Measurements from ENCODE around the gene LOXL3. TPM values are rescaled to one million over a fixed set of nuclear protein-coding genes. Genes with fewer than 3 reads are reported as not detected.

Gene LOXL3
- total RNA-seq, 1 experiment from 2014 or later, result 29.0 TPM

DNA sequence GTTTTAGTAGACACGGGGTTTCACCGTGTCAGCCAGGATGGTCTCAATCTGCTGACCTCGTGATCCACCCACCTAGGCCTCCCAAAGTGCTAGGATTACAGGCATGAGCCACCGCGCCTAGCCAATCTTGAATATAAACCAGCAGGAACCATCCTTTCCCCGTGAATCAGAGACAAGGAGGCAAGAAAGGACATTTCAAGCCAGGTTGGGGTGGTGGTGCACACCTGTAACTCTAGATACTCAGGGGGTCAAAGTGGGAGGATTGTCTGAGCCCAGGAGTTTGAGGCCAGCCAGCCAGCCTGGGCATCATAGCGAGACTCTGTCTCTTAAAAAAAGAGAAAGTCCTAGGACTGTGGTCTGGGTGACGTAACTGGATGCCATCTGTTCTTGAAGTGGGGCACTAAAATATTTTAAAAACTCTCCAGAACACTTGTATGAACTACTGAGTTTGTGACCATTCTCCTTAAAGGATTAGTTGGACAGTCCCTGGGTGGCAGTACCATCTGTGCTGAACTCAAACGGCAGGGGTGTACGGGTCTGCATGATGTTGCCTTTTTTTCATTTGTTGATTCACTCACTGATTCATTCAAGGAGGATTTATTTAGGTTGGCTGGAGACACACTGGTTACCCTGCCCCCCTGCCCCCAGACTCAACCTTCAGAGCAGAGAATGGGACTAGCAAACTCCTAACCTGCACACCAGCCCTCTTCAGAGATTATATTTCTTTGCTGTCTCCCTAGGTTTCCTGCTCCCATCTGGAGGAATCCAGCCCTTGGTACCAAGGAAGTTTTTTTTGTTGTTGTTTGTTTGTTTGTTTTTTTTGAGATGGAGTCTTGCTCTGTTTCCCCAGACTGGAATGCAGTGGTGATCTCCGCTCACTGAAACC, 42.4 kb downstream of the LOXL3 start:
- Histone ChIP-seq H3K27me3 (ENCODE audit: insufficient read depth, low read length) (peaks cover 61% of the 10 kb centered on the region), H2BK5ac (ENCODE audit: insufficient read length, low read length) (no peak overlapping the region), H3K18ac (ENCODE audit: insufficient read length, low read depth, low read length) (no peak overlapping the region), H2BK12ac (ENCODE audit: insufficient read length, low read depth, low read length) (no peak overlapping the region), H2AK5ac (ENCODE audit: insufficient read length, low read length) (no peak overlapping the region), H4K20me1 (ENCODE audit: control insufficient read depth, insufficient read depth, insufficient read length) (no peaks in the 10 kb centered on the region), H3K23ac (ENCODE audit: insufficient read length, low read depth, low read length) (no peak overlapping the region), H3K9me3 (ENCODE audit: control insufficient read depth, low read depth, low read length) (no peaks in the 10 kb centered on the region), H4K5ac (ENCODE audit: insufficient read length, low read depth, low read length) (no peak overlapping the region), H4K91ac (ENCODE audit: insufficient read length, low read depth, low read length) (no peak overlapping the region), H3K56ac (ENCODE audit: insufficient read length, low read depth, low read length) (no peak overlapping the region), H3T11ph (ENCODE audit: low read length) (no peak overlapping the region), H3K14ac (ENCODE audit: insufficient read depth, low read length) (no peak overlapping the region), H4K8ac (replicated peaks; ENCODE audit: insufficient read length, low read depth, low read length) (no peak overlapping the region), H2BK15ac (ENCODE audit: low read depth, low read length) (no peak overlapping the region), H3K27ac (ENCODE audit: insufficient read length, low read depth, low read length) (no peak overlapping the region), H3K79me1 (ENCODE audit: insufficient read depth, low read depth, low read length, poor library complexity, severe bottlenecking) (no peaks in the 10 kb centered on the region), H3K9ac (ENCODE audit: extremely low read depth, insufficient read length, low read length) (no peak overlapping the region), H3K4ac (ENCODE audit: low read depth, low read length) (no peak overlapping the region), H3K79me2 (ENCODE audit: insufficient read depth, low read length) (no peaks in the 10 kb centered on the region), H3K4me1 (ENCODE audit: insufficient read depth, low read length) (peaks cover 3% of the 10 kb centered on the region; the same call in 1 of the 2 replicates), H2AFZ (ENCODE audit: low read length) (no peak overlapping the region), H2BK20ac (ENCODE audit: low read depth, low read length, poor library complexity, severe bottlenecking) (no peak overlapping the region), H2BK120ac (ENCODE audit: low read depth, low read length, poor library complexity, severe bottlenecking) (no peak overlapping the region), H3K23me2 (ENCODE audit: insufficient read length, low read depth, low read length, poor library complexity, severe bottlenecking) (peaks cover 23% of the 10 kb centered on the region), H3K4me2 (ENCODE audit: insufficient read depth, insufficient read length, low read length) (no peak overlapping the region)
- TF ChIP-seq, protein P1, sequence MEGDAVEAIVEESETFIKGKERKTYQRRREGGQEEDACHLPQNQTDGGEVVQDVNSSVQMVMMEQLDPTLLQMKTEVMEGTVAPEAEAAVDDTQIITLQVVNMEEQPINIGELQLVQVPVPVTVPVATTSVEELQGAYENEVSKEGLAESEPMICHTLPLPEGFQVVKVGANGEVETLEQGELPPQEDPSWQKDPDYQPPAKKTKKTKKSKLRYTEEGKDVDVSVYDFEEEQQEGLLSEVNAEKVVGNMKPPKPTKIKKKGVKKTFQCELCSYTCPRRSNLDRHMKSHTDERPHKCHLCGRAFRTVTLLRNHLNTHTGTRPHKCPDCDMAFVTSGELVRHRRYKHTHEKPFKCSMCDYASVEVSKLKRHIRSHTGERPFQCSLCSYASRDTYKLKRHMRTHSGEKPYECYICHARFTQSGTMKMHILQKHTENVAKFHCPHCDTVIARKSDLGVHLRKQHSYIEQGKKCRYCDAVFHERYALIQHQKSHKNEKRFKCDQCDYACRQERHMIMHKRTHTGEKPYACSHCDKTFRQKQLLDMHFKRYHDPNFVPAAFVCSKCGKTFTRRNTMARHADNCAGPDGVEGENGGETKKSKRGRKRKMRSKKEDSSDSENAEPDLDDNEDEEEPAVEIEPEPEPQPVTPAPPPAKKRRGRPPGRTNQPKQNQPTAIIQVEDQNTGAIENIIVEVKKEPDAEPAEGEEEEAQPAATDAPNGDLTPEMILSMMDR (conservative IDR thresholded peaks at IDR 0.05), result no peak
- Mint-ChIP-seq H3K27ac (no peak overlapping the region), H3K4me3 (peak overlapping the region in 1 of 2 experiments; percentile 48; a peak in 1 of 5 replicates), H3K4me1 (peaks cover 27 to 31% of the 10 kb centered on the region in 2 experiments), H3K9me3 (peaks cover 6 to 11% of the 10 kb centered on the region in 2 experiments), H3K27me3 (ENCODE audit: low read depth) (peaks cover 85% of the 10 kb centered on the region), H3K36me3 (ENCODE audit: insufficient read depth in 1 of 3, low read depth in 3 of 3) (peaks cover 5 to 8% (median 8%) of the 10 kb centered on the region in 3 experiments)
- WGBS (ENCODE audit: extremely low coverage, insufficient read length, low lambda C conversion rate), result no CpG with 5 or more reads among the region's 11 CpGs
- DNase-seq, result no peak

Data from H9 (cell line).